RCC 7860 (cell line): ENCODE results near the gene SLC30A3.

ENCODE experiments used
- DNase-seq: peaks from one replicate; pipeline ENCODE4 v3.0.0-alpha.2; 2015; ENCODE audit warnings: low spot score
- FAIRE-seq: peaks from 2 replicates; lab custom pipeline; 2012; peaks lifted over from hg19 to GRCh38; lab: Jason Lieb, UNC

The SLC30A3 gene

DNA sequence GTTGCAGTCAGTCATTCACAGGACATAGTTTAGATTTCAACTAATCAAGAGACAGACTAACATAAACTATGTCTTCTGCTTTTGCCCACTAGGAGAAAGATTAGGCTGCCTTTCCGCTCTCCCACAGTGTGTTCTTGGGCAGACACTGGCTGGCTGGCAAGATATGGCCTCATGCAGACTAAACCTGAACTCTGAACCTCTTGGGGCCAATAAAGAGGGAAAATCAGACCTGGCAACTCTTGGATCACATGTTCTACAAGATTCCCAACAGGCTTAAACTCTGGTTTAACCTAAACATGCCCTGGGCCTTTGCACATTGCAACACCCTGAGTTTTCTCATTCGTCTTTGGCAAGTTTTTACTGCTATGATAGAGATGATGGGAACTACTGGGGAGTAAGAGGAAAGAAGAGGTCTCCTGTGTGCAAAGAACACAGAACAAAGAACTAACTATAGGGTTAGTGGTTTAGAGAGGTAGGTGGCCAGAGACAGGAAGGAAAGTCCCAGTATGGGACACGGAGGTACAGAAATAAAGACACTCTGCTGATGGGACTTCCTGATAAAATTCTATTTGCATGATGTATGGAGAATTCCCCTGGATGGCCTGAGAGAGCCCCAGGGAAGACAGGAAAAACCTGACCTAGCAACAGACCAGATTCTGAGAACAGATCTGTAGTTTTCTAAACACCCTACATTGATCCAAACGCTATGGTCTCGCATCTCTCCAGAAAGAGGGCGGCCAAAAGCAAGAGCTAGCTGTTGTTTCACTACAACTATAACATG, 53.0 kb downstream of the SLC30A3 start:
- FAIRE-seq (no peak), DNase-seq (no peak)

DNA sequence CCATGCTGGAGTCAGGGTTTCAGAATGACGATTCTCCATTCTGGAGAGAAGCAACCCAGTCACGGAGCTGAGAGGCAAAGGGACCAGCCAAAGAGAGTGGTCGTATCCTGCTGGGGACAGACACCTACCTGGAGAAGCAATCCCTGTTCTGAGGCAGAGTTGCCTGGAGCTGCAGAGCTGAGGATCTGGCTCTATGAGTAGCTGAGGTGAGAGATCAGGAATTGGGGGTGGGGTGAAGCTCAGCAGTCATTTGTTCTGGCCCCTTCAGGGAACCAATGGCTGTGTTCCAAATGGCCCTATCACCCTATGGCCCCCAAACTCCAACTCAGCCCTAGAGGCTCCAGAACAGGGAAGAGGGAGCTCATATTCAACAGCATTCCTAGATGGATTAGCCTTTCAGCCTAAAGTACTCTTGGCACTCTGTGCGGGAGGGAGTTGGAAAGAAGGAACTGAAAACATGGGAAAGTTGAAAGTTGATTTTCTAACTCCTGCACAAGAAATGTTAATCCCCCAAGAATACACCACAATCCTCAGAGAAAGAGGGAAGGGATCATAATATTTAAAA, 54.3 kb downstream of the SLC30A3 start:
- FAIRE-seq (no peak), DNase-seq (no peak)

DNA sequence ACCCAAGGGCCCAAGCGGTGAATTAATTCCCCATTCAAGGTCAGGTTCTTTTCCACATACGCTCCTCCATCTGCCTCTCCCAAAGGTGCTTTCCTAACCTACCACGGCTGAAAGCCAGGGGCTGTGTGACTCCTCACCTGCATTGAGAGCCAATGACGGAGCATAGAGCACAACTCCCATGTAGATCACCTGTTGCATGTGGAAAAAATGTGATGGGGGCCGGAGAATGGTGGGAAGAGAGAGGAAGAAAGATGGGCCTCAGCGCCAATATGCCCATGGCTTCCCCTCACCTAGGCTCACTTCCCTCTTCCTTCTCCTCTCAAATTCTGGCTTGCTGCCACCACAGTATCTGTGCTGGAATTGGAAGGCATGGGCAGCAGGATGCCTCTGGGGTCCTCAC, 56.5 kb downstream of the SLC30A3 start:
- DNase-seq (no peak), FAIRE-seq (no peak)

DNA sequence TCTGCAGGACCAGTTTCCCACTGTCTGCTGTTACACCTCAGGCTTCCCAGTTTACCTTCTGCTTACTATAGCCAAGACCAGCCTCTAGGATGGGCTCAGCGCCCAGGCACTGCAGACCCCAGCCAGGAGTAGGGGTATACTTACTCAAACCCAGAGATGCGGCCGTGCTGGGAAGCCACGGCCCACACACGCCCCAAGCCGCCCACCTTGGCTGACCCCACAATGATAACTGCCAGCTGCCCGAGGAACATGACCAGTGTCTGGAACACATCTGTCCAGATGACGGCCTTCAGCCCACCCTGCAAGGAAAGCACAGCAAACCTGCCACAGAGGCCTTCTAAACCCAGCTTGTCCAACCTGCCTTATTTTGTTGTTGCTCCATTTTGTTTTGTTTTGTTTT, 57.6 kb downstream of the SLC30A3 start:
- DNase-seq (no peak), FAIRE-seq (no peak)

DNA sequence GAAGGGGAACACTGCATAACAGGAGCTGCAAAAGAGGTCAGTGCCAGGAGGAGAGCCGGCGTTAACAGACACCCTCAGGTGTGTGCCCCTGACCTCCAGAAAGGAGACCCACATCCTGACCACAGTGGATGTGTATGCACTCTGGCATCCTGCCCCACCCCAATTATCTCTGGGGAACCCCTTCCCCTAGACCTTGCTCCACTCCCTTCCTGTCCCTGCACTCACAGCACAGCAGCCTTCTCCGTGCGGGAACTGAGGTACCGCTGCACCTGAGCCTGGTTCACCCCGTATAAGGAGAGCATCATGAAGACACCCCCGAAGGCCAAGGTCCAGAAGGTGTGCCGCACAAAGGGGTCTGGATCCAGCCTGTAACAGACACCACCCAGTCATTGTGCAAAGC, 58.3 kb downstream of the SLC30A3 start:
- FAIRE-seq (no peak), DNase-seq (no peak)

DNA sequence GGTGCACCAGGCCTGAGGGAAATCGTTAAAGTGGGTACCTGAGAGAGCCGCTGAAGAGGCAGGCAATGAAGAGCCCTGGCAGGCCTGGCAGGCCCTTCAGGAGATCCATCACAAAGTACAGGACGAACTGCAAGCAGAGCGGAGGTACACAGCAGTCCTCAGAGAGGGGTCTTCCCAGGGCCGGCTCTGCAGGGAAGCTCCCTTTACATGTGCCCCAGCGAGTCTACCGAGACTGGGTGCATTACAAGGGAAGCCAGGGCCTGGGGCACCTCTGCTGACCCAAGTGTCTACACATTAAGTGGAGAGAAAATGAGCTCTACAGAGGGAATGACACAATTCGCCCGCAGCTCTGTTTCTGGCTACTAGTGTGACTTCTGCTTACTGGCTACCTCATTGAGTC, 59.1 kb downstream of the SLC30A3 start:
- FAIRE-seq, result no peak
- no peak for DNase-seq
